GM21381 (cell line): Measurements from ENCODE around the gene MIEF2.

Experiments
- ATAC-seq: cut with Tn5 transposase; IDR thresholded peaks from one replicate; pipeline ENCODE4 v1.9.1; 2021; ENCODE audit warnings: mild to moderate bottlenecking, moderate library complexity; ENCODE audit not compliant: unreplicated experiment

MIEF2 gene

GRCh38 chr17:18234853-18235380, 25.5 kb upstream of the MIEF2 start:
- ATAC-seq = no peak

GRCh38 chr17:18235743-18236256, 24.7 kb upstream of the MIEF2 start:
- no peak for ATAC-seq

GRCh38 chr17:18236494-18236893, 24.0 kb upstream of the MIEF2 start:
- ATAC-seq = no peak

GRCh38 chr17:18237461-18237860, 23.0 kb upstream of the MIEF2 start:
- no peak for ATAC-seq

GRCh38 chr17:18238299-18238698, 22.2 kb upstream of the MIEF2 start:
- ATAC-seq = no peak

GRCh38 chr17:18240449-18240848, 20.0 kb upstream of the MIEF2 start:
- ATAC-seq = no peak

- ATAC-seq = no peak
Observed at GRCh38 chr17:18241229-18241871, 19.1 kb upstream of the MIEF2 start.

- no peak for ATAC-seq
Observed at GRCh38 chr17:18245038-18245776, 15.3 kb upstream of the MIEF2 start.

GRCh38 chr17:18246109-18246725, 14.2 kb upstream of the MIEF2 start:
- ATAC-seq = no peak

- no peak for ATAC-seq
Observed at GRCh38 chr17:18246880-18247612, 13.4 kb upstream of the MIEF2 start.

GRCh38 chr17:18247613-18248001, 12.9 kb upstream of the MIEF2 start:
- ATAC-seq = no peak

GRCh38 chr17:18248300-18248731, 12.1 kb upstream of the MIEF2 start:
- ATAC-seq = no peak

- no peak for ATAC-seq
Observed at GRCh38 chr17:18248811-18249210, 11.7 kb upstream of the MIEF2 start.

- ATAC-seq = no peak
Observed at GRCh38 chr17:18250259-18250658, 10.2 kb upstream of the MIEF2 start.

- no peak for ATAC-seq
Observed at GRCh38 chr17:18250708-18251107, 9.8 kb upstream of the MIEF2 start.

GRCh38 chr17:18251204-18251603, 9.3 kb upstream of the MIEF2 start:
- ATAC-seq = no peak

- ATAC-seq = no peak
Observed at GRCh38 chr17:18252160-18252559, 8.3 kb upstream of the MIEF2 start.

- ATAC-seq = no peak
Observed at GRCh38 chr17:18253187-18253884, 7.1 kb upstream of the MIEF2 start.

- no peak for ATAC-seq
Observed at GRCh38 chr17:18253947-18254821, 6.3 kb upstream of the MIEF2 start.
